ENCODE data around the gene XIAP. TPM values are rescaled to one million over a fixed set of nuclear protein-coding genes. Genes with fewer than 3 reads are reported as not detected.

XIAP gene
- total and polyA plus RNA-seq, 8 donors, result 36.6 to 59.5 (median 42.6) TPM

DNA sequence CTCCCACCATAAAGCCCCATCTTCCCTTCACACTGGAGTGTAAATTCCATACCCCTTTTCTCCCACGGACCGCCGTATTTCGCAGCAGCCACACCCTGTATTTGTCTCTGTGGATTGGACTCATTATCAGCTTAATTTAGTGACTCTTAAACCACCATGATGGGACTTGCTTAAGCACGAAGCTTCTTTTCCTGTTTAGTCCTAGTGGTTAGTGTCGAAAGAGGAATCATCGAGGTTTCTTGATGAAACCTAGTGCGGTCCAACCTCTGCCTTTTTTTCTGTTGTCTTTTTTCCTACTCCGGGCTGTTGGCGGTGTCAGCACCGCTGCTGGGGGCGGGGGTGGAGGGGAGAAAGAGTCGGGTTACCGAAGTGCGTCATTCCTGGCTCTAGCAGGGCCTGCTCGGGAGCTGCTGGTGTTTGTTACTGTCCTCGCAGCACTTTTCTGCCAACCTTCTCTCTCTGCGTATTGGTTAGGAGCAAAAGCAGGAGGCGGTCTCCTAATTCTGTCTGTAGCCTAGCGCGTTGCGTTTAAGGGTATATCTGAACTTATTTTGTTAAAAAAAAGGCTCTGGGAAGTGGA lies 103.0 kb downstream of the XIAP start:
- Histone ChIP-seq H3K36me3 (no peaks in the 10 kb centered on the region), H3K27ac (peak overlapping the region; percentile 98 to 99), H3K4me3 (peak overlapping the region; percentile 41 to 63), H3K9me3 (no peaks in the 10 kb centered on the region), H3K4me1 (peaks cover 0 to 32% of the 10 kb centered on the region in 2 donors), H3K27me3 (no peaks in the 10 kb centered on the region)
- ATAC-seq, result peak; percentile 68
- intact Hi-C loops (cut with DNase I), result no loop called here
- peak; percentile 88 to 96 (median 90) for DNase-seq
- TF ChIP-seq, protein P1, sequence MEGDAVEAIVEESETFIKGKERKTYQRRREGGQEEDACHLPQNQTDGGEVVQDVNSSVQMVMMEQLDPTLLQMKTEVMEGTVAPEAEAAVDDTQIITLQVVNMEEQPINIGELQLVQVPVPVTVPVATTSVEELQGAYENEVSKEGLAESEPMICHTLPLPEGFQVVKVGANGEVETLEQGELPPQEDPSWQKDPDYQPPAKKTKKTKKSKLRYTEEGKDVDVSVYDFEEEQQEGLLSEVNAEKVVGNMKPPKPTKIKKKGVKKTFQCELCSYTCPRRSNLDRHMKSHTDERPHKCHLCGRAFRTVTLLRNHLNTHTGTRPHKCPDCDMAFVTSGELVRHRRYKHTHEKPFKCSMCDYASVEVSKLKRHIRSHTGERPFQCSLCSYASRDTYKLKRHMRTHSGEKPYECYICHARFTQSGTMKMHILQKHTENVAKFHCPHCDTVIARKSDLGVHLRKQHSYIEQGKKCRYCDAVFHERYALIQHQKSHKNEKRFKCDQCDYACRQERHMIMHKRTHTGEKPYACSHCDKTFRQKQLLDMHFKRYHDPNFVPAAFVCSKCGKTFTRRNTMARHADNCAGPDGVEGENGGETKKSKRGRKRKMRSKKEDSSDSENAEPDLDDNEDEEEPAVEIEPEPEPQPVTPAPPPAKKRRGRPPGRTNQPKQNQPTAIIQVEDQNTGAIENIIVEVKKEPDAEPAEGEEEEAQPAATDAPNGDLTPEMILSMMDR (IDR thresholded peaks at IDR 0.05), result no peak

Other genes starting within 250 kb of the XIAP start
- 10 to 100 TPM; 78.2 to 87.7 TPM for gene THOC2, start 127.0 kb upstream of the XIAP start, total RNA-seq
- 100 to 1,000 TPM; 129 to 164 (median 138) TPM for gene THOC2, start 127.0 kb upstream of the XIAP start, polyA plus RNA-seq (ENCODE audit: insufficient read length in 6 of 6)
- 10 to 100 TPM; 47.8 to 66.5 TPM for gene STAG2, start 101.7 kb downstream of the XIAP start, total RNA-seq
- gene STAG2, start 101.7 kb downstream of the XIAP start, polyA plus RNA-seq (ENCODE audit: insufficient read length in 6 of 6), result 100 to 1,000 TPM in 5 of 6 donors, 10 to 100 TPM in 1; 97.7 to 142 (median 122) TPM

Data from left lung (tissue), 10 donors.